Measurements from ENCODE around the gene PGLYRP2.

PGLYRP2 gene

DNA sequence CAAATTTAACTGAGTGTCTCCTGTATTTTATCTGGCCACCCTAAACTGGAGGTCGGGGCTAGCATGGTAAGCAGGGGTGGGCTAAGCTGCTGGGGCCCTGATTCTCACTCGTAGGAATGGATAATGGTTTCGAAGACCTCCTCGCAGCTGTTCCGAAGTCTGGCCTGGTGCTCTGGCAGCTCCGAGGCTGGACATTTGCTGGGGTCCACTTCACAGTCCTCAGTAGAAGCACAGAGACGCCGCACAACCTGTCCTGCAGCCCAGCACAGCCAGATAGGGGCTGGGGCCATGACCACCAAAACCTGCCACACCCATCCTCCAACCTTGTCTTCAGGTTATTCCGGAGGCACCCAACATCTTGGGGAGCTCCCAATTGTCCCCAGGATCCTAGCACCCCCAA, 23.3 kb downstream of the PGLYRP2 start:
- DNase-seq (ENCODE audit: low read depth in 2 of 2), result no peak

DNA sequence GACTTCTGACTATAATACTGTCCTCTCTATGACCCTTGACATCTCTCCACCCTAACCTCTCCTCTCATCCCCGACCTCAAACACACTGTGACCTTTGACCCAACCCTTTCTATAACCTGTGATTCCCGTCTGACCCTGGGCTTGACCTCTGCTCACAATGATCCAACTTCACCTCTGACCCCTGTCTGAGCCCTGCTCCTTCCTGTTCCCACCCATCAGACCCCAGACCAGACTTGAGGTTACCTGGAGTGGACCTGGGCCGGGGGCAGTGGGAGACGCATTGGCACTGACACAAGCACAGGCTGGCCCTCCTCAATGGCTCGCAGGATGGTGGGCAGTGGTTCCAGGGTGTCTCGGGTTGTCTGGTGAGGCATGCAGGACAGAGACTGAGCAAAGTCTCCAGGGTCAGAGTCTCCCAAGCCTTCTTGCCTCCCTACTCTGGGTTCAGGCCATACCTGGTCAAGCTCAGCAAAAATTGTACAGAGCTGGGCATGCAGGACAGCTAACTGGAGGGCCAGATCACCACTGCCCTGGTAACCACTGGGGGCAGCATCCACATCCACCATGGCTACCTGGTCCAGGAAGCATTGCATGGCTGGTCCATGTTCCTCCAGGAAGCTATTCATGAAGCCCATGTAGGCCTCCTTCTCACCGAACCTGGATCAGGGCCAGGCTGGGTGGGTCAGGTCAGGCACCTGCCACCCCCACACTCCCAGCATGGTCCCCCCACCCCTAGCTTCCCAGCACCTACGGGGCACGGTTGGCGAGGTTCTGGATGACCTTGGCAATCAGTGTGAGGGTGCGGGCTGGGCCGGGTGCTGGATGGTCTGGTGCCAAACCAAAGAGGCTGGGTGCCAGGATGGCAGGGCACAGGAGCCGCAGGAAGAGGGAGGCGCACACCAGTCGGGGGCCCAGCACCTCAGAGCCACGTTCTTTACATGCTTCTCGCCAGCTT, 25.1 kb downstream of the PGLYRP2 start:
- DNase-seq (ENCODE audit: low read depth in 2 of 2), result no peak

DNA sequence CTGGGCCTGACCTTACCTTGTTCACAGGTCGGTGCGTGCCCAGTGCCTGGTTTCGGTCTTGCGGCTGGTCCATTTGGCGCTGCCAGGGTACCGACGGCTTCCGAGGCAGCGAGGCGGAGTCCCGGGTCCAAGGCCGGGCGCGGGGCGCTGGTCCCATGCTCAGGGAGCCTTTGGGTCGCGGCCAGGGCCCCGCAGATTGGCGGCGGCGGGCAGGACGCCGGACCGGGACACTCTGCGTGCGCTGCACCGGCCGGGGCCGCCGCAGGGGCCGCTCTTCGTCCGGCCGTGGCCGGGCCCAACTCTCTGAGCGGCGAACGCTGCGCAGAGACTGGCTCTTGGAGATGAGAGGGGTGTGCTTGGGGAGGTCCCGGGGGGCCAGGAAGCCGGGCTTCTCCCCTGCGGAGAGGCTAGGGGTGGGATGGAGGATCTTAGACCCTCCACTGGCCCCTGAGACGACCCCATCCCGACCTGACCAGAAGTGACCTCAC, 26.2 kb downstream of the PGLYRP2 start:
- DNase-seq (ENCODE audit: low read depth in 2 of 2), result no peak

DNA sequence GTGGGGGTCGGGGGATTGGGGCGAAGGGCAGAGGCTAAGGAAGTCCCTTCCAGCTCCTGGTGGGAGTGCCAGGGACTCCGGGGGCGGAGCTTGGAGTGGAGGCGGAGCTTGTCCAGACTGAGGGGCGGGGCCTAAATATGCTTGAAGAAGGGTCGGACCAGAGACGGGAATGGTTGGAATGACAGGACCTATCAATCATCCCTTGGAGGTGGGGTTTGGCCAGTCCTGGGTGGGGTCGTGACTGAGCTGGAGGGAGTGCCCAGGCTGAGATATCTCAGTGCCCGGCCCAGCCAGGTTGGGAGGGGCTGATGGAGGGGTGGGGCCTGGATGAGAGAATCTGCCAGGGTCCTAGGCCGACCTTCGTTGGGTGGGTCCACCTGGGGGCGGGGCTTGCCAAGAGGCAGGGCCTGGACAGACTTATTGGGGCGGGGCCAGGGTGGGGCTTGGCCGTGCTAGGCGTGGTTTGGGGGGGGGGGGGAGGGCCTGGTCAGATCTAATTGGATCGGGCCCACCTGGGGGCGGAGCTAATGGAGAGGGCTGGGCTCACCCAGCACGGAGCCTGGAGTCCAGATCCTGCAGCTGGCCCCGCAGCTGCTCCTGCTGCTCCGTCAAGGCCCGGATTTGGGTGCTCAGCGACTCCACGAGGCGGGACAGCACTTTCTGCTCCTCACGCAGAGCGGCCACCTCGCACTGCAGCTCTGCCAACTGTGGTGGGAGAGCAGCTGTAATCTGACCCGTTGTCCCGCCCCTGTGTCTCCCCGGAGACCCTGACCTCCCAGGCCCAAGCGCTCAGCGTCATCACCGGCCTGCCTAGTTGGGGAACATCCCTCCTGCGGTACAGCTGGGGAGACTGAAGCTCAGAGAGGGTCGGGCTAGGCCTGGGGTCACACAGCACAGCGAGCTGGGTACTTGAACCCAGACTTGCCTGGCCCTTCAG, 26.9 kb downstream of the PGLYRP2 start:
- no peak for DNase-seq (ENCODE audit: low read depth in 2 of 2)

DNA sequence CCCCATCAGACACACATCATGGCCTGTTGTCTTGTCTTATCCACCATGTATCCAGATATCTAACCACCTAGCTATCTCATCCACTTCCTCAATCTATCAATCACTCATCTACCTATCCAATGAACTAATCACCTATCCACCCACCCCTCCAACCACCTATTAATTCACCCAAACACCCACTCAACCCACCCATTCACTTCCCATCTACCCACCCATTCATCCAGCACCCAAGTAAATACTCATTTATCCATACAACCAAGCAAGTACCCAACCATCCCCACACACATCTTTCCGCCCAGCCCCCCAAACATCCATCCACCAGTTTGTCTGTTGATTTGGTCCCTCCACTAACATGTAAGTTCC, 28.8 kb downstream of the PGLYRP2 start:
- no peak for DNase-seq (ENCODE audit: low read depth in 2 of 2)

DNA sequence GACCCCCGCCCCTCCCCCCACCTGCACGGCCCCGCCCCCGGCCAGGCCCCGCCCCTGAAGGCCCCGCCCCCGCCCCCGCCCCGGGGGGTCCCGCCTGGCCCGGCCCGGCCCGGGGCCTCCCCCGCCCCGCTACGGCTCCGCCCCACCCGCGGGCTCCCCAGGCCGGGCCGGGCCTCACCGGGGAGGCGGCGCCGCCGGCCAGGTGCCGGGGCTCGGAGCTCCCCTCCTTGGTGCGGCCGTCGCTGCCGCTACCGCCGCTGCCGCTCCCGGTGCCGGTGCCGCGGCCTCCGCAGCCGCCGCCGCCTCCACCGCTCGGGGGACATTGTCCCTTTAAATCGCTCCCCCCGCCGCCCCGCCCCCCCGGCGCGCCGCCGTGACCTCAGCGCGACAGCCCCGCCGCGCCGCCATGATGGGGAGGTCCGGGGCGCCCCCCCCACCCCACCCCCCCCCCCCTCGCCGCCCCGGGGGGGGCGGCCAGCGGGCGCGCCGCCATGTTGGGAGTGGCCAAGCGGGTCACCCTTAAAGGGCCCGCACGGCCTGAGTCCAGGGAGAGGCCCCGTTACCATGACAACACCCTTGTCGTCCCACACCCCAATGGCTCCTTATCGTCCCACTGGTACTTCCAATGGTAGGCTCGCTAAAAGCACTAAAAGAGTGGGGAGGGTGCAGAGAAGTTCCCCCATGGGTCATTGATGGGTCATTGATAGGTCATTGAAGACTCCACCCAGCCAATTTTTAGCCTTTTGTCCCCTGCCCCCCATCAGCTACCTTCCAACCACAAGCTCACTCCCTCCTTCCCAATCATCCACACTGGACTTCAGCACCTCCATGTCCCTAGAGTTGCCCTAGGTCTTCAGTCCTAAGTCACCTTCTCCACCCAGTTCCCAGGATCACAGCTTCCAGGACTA, 29.4 kb downstream of the PGLYRP2 start, which contains the start of gene WIZ:
WIZ (minus strand) TSS at position 337 of the 908 bp plus-strand sequence. CDS start 1,649 bp downstream, outside the sequence.
- DNase-seq (ENCODE audit: low read depth in 2 of 2), result peak; percentile 68 to 69

DNA sequence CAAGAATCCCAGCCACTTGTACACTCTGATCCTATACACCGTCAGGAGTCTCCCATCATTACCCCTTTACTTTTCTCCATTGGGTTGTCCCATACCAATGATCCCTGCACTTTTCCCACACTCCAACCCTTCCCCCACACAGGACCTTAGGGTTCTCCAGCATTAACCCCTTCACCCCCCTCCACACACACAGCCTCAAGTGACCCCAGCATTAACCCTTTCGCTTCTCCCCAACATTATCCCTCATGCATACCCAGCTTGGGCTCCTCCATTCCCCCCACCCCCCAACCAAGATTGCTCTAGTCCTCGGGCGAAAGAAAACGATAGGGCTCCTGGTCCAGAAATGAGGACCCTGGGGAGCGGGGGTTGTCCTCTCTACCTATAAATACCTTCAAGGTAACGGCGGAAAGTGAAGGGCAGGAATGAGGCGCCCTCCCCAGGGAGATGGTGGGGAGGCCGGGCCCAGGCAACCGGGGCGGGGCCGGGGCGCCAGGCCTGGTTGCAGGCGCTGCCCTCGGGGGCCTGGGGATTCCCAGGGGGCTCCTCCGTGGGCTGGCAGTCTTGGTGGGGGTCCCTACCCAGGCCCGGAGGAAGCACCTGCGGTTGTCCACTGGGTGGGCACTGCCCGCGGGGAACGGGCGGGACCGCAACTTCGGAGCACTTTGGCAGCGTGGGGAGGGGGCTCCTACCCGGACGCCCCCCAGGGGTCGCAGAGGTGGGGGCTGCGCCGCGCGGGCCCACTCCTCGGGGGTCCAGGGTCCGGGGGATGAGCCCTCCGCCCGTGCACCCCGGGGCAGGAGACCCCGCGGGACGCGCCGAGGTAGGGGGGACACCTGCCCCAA, 30.3 kb downstream of the PGLYRP2 start:
- DNase-seq (ENCODE audit: low read depth in 2 of 2), result no peak

DNA sequence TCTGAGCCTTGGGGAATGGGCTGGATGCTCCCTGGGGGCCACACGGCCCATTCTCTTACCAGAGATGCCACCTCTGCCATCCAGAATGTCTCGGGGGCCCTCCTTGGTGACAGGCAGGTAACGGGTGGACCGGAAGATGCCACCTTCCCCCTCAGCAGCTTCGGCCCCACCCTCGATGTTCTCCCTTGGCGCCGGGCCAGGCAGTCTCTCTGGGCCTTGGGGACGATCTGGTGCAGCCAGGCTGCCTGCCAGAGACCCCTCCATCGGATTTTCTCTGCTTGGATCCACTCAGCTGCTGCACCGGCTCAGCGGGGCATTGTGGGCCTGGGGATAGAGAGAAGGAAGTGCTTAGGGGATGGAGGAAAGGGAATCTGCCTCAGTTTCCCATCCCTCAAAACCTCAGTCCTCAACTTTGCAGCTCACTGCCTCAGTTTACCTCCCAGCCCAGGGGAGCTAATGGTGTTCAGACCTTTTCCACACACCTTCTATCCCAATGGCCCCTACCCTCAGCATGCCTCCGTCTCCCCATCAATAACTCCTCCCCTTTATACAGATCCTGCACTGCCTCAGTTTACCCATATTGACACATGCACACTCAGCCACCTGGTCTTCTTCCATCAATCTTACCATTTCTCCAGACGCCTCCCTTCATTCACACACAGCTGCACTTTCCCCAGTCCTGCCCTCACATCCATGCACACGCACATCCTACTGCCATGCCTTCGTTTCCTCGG, 31.1 kb downstream of the PGLYRP2 start:
- no peak for DNase-seq (ENCODE audit: low read depth in 2 of 2)

DNA sequence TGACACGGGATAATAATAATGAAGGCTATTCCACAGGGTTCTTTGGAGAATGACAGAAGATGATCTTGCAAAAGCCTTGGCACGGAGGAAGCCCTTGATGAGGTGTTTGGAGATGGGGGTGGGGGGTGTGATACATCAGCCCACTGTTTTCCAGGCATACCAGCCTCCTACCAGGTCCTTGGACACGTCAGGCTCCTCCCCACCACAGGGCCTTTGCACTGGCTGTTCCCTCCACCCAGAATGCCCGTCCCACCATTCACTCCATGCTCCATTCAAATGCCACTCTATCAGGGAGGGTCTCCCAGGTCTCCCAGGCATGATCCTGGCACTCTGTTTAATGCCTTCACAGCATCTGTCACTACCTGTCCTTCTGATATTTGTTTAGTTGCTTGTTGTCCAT, 32.2 kb downstream of the PGLYRP2 start:
- DNase-seq (ENCODE audit: low read depth in 2 of 2), result no peak

DNA sequence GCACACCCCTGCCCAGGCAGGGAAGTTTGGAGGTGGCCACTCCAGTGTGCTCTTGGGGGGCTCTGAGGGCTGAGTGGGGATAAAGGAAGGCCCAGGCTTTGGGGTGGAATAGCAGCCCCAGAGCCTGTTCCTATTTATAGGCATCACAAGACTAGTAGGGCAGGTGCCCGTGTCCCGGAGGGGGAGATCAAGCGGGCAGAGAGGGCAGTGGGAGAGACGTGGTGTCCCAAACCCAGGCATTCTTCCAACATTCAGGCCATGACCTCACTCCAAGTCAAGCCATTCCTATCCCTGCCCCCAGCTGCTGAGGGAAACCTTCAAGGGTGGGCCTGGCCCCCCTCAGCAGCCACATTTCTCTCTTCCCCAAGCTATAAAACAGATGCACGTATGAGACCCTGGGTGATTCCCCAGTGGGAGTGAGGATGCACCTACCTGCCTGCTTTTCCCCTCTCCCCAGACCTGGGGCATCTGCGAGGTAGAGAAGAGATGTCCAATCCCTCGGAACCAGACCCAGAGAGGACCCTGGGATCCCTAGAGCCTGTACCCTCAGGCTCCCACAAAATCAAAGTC, 33.4 kb downstream of the PGLYRP2 start:
- DNase-seq (ENCODE audit: low read depth in 2 of 2), result no peak

DNA sequence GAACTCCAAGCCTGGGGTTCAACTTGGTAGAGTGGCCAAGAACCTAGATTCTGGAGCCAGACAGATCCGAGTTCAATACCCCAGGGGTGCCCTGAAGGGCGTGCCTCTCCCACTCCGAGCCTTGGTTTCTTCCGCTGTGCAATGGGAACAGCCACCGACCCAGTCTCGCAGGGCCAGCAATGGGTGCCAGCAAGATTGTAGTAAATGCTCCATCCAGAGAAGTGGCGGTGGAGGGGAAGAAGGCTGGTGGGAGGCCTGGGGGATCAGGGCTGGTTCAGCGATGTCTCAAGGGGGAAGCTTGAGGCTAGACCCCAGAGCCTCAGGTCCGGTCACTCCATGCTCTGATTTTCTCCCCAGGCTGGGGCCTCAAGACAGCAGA, 34.1 kb downstream of the PGLYRP2 start:
- no peak for DNase-seq (ENCODE audit: low read depth in 2 of 2)

DNA sequence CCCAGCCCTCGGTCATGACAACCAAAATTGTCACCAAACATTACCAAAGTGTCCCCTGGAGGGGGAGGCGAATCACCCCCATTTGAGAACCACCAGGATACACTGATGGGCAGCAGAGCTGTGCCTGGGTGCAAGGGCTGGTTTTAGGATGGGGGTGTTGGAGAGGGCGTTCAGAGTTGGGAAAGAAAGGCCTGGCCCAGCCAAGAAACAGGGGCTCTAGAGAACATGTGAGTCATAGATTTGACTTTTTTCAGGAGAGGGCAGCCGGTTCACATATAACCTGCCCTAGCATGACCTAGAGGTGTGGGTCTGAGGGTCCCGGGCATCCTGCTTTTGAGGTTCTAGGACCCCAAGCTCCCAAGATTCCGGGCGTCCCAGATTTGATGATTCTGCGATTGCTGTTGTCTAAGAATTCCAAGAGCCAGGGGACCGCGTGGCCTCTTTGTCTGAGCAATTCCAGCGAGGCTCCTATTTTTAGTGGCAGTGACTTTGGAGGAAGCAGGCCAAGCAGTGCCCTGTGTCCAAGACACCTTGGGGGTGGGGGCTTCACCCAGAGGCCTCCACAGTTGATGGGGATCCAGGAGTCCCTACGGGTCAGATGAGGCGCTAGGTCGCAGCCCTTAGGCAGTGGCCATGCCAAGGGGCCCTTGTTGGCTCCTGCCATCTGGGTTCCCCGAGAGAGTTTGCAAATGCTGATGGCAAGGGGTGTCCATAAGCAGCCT, 34.6 kb downstream of the PGLYRP2 start:
- DNase-seq (ENCODE audit: low read depth in 2 of 2), result no peak

DNA sequence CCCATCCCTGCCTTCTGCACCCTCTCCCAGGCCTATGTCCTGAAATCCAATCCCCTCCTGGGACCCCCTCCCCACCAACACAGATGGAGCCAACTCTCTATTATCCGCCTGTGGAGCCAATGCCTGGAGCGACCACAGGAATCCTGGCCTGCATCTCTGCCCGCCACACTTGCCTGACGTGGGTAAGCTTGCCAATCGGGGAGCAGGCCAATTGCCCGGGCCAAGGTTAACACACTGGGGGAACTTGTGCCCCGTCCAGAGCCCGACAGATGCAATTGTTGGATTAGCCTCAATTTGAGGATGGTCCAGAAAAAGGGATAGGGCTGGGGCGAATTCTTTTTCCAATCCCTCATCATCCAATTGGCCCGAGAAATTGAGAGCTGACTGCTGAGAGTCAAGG, 35.5 kb downstream of the PGLYRP2 start:
- no peak for DNase-seq (ENCODE audit: low read depth in 2 of 2)

DNA sequence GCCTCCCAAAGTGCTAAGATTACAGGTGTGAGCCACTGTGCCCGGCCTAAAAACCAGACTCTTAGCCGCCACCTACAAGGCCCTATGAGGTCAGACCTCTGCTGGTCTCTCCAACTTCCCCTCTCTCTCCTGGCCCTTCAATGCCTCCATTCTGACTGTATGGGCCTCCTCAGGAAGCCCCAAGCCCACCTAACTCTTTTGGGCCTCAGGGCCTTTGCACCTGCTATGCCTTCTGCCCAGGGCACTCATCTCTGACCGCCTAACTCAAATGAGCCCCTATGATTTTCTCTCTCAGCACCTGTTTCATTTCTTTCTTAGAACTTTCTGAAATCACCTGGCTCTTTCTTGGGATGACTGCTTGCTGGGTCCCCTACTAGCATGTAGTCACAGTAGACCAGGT, 36.0 kb downstream of the PGLYRP2 start:
- DNase-seq (ENCODE audit: low read depth in 2 of 2), result no peak

DNA sequence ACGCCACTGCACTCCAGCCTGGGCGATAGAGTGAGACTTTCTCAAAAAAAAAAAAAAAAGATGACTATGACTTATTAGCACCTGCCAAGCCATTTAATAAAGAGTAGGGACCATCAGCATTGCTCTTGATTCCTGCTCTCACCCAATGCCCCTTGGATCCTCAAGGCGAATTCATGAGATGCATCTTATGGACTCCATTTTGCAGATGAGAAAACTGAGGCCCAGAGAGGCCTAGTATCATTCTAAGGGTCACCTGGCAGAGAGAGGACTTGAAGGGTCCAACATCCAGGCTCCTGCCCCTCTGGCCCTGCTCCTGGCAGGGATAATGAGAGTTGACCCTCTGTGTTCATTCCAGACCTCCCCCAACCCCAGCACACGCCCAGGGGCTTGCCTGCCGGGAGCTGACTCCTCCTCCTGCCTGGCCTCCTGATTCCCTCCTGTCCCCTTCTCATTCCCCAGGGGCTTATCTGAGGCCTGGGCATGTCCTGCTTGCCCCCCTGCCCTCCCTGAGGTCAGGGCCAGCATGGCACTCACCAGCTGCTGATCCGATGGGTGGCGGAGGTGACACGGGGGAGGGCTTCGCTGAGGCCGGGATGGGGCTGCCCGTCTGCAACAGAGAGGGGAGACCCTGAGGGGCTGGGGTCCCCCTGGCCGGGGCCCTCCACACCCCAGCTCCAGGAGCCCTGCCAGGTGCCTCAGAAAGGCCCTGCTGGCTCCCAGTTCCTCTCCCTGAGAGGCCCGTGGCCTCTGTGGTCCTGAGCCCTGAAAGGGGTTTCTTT, 37.0 kb downstream of the PGLYRP2 start:
- DNase-seq (ENCODE audit: low read depth in 2 of 2), result no peak

DNA sequence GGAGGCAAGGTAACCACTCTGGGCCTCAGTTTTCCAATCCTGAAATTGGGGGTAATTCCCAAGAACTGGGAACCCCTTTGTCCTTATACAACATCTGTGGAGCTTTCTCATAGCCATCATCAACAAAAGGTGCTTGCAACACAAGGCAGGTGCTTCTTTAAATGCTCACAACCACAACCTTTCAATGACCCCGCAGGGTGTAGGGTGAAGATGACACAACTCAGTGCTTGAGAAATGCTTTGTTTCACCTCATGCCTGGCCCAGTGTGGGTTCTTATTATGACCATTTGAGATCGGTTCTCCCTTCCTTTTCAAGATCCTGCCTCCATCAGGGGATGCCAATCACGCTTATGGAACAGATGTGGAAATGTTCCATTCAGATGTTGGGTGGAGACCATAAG, 38.0 kb downstream of the PGLYRP2 start:
- DNase-seq (ENCODE audit: low read depth in 2 of 2), result no peak

DNA sequence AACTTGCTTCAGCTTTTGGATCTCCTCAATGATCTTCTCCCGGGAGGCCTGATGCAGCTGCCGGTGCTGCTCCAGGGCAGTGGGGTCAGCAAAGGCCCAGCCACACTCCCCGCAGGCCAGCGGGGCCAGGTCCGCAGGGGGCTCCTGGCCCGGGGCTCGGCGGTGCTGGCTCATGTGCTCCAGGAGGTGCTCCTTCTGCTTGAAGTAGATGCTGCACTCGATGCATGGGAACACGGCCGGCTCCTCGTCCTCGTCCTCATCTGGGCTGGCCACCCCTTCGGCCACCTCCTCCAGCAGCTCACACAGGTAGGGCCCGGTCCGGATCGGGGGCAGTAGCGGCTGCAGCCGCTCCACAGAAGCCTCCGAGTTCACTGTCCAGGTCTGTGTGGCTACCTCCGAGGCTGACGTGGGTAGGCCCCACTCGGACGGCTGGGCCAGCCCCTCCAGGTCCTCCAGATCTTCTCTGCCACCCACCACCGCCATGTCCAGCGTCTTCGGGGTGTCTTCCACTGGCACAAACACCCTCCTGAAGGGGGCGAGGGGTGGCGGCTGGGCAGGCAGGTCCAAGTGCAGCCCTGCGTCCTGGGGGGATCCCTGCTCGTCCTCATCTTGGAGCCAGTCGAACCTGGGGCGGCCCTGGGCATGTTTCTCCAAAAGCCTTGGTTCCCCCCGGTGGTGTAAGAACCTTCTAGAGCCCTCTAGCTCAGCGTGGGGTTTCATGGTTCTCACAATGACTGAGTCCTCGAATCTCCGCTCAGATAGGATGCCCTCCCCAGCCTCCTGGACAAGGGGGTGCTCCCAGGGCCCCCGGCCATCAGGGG, 39.3 kb downstream of the PGLYRP2 start:
- no peak for DNase-seq (ENCODE audit: low read depth in 2 of 2)
